Suprapubic skin (tissue), 4 donors: Measurements from ENCODE around the gene FGF13. TPM values are rescaled to one million over a fixed set of nuclear protein-coding genes. Genes with fewer than 3 reads are reported as not detected.
A peak's percentile ranks its signal among the peaks of the same experiment; 100 is the strongest.

Experiments used
- DNase-seq, 2 donors: peaks; one replicate each; pipeline ENCODE4 v3.0.0-alpha.2; 2019; ENCODE audit warnings: low spot score in 2 of 2
- H3K27ac ChIP-seq: fragments of 200-600 bp; sonication (generic); one replicate; pipeline ENCODE4 v1.5.1; 2019
- H3K27me3 ChIP-seq: fragments of 200-600 bp; sonication (generic); one replicate; pipeline ENCODE4 v1.5.1; 2019
- H3K36me3 ChIP-seq: fragments of 200-600 bp; sonication (generic); one replicate; pipeline ENCODE4 v1.5.1; 2019
- H3K4me1 ChIP-seq: fragments of 200-600 bp; sonication (generic); one replicate; pipeline ENCODE4 v1.5.1; 2019
- H3K4me3 ChIP-seq: fragments of 200-600 bp; sonication (generic); one replicate; pipeline ENCODE4 v1.5.1; 2019; ENCODE audit warnings: mild to moderate bottlenecking
- H3K9me3 ChIP-seq: fragments of 200-600 bp; sonication (generic); one replicate; pipeline ENCODE4 v1.5.1; 2019
- CTCF ChIP-seq, 2 donors: fragments of 200-600 bp in 1 of 2; fragments of 450-650 bp in 1 of 2; sonication (generic) in 1 of 2; IDR thresholded peaks; one replicate each; pipeline ENCODE4 v1.5.1; 2016 to 2019; ENCODE audit warnings: antibody characterized with exemption in 2 of 2, mild to moderate bottlenecking in 1 of 2, moderate library complexity in 1 of 2
- EP300 ChIP-seq: sonication (generic); formaldehyde crosslinking; IDR thresholded peaks from one replicate; pipeline ENCODE4 v1.6.1; 2017; ENCODE audit warnings: antibody characterized with exemption
- POLR2A ChIP-seq, 2 donors: fragments of 450-650 bp; IDR thresholded peaks; one replicate each; pipeline ENCODE4 v1.6.1; 2017; ENCODE audit warnings: antibody characterized with exemption in 2 of 2, mild to moderate bottlenecking in 2 of 2, moderate library complexity in 2 of 2
- POLR2AphosphoS5 ChIP-seq, 3 donors: sonication (generic); formaldehyde crosslinking; IDR thresholded peaks; one replicate each; pipeline ENCODE4 v1.6.1; 2017; ENCODE audit warnings: antibody characterized with exemption in 3 of 3
- WGBS: methylation state at CpG from one replicate; pipeline ENCODE4 v1.1.5; 2018; 5-methylcytosine and 5-hydroxymethylcytosine counted together
- total RNA-seq, 4 donors: library from RNA; depleted of rRNA; stranded (reverse); fragments of >200 nt; gene quantifications; one replicate each; pipeline ENCODE4 v1.1.0, GENCODE V29; 2016

Gene FGF13
- total RNA-seq, 4 donors from 2014 or later: 1.4 to 5.2 (median 1.8) TPM

GRCh38 chrX:138745196-138745595 lies 33.7 kb upstream of the FGF13 start:
- WGBS: 2% methylated on average over 7 of the region's 7 CpGs
- TF ChIP-seq CTCF (IDR thresholded peaks at IDR 0.05): peak; percentile 32 to 46
- TF ChIP-seq POLR2A (IDR thresholded peaks at IDR 0.05): no peak
- TF ChIP-seq POLR2AphosphoS5 (IDR thresholded peaks at IDR 0.05): no peak
- Histone ChIP-seq H3K27ac (no peak overlapping the region), H3K4me3 (no peak overlapping the region), H3K4me1 (no peaks in the 10 kb centered on the region), H3K27me3 (no peaks in the 10 kb centered on the region), H3K36me3 (no peaks in the 10 kb centered on the region), H3K9me3 (no peaks in the 10 kb centered on the region)
- DNase-seq: no peak

- TF ChIP-seq CTCF (IDR thresholded peaks at IDR 0.05): no peak
- no peak for TF ChIP-seq POLR2A (IDR thresholded peaks at IDR 0.05)
- TF ChIP-seq POLR2AphosphoS5 (IDR thresholded peaks at IDR 0.05): no peak
- no peak for TF ChIP-seq EP300
- no peaks in the 10 kb centered on the region for H3K36me3 ChIP-seq
- no peaks in the 10 kb centered on the region for H3K9me3 ChIP-seq
- H3K27me3 ChIP-seq: no peaks in the 10 kb centered on the region
- H3K4me1 ChIP-seq: no peaks in the 10 kb centered on the region
- H3K4me3 ChIP-seq: no peak overlapping the region
- H3K27ac ChIP-seq: no peak overlapping the region
- 73% methylated on average over 5 of the region's 5 CpGs for WGBS
- no peak for DNase-seq
Observed at GRCh38 chrX:138742217-138742616, 30.7 kb upstream of the FGF13 start.

- H3K27ac ChIP-seq: no peak overlapping the region
- 62% methylated on average over 2 of the region's 2 CpGs for WGBS
- no peaks in the 10 kb centered on the region for H3K9me3 ChIP-seq
- H3K4me1 ChIP-seq: no peaks in the 10 kb centered on the region
- no peak overlapping the region for H3K4me3 ChIP-seq
- TF ChIP-seq POLR2AphosphoS5 (IDR thresholded peaks at IDR 0.05) (no peak), EP300 (no peak), CTCF (IDR thresholded peaks at IDR 0.05) (no peak), POLR2A (IDR thresholded peaks at IDR 0.05) (no peak)
- no peak for DNase-seq
- H3K27me3 ChIP-seq: no peaks in the 10 kb centered on the region
- H3K36me3 ChIP-seq: no peaks in the 10 kb centered on the region
Observed at GRCh38 chrX:138740341-138740740, 28.8 kb upstream of the FGF13 start.

GRCh38 chrX:138723301-138723700 lies 11.8 kb upstream of the FGF13 start:
- H3K4me1 ChIP-seq: no peaks in the 10 kb centered on the region
- H3K4me3 ChIP-seq: no peak overlapping the region
- no peaks in the 10 kb centered on the region for H3K9me3 ChIP-seq
- no peak for TF ChIP-seq POLR2A (IDR thresholded peaks at IDR 0.05)
- no peak for TF ChIP-seq EP300
- no peak for TF ChIP-seq POLR2AphosphoS5 (IDR thresholded peaks at IDR 0.05)
- no peak for TF ChIP-seq CTCF (IDR thresholded peaks at IDR 0.05)
- H3K36me3 ChIP-seq: no peaks in the 10 kb centered on the region
- H3K27ac ChIP-seq: no peak overlapping the region
- 78% methylated on average over 5 of the region's 5 CpGs for WGBS
- no peaks in the 10 kb centered on the region for H3K27me3 ChIP-seq
- DNase-seq: no peak

GRCh38 chrX:138719396-138719795 lies 7.9 kb upstream of the FGF13 start:
- DNase-seq: no peak
- no peak for TF ChIP-seq POLR2A (IDR thresholded peaks at IDR 0.05)
- TF ChIP-seq POLR2AphosphoS5 (IDR thresholded peaks at IDR 0.05): no peak
- no peak for TF ChIP-seq CTCF (IDR thresholded peaks at IDR 0.05)
- no peak for TF ChIP-seq EP300
- WGBS: 49% methylated on average over 3 of the region's 3 CpGs
- Histone ChIP-seq H3K27ac (no peak overlapping the region), H3K4me3 (no peak overlapping the region), H3K4me1 (no peaks in the 10 kb centered on the region), H3K36me3 (no peaks in the 10 kb centered on the region), H3K27me3 (no peaks in the 10 kb centered on the region), H3K9me3 (no peaks in the 10 kb centered on the region)
